Superior temporal gyrus (tissue), 1 donor: Measurements from ENCODE around the gene PTGS2.
A peak's percentile ranks its signal among the peaks of the same experiment; 100 is the strongest.
"Not testable (repeated sequence)": the region's sequence is repeated elsewhere in the genome, so short reads cannot be mapped to it uniquely, and the experiment has no call there.

ENCODE experiments used
- DNase-seq: peaks from one replicate; pipeline ENCODE4 v3.0.0-alpha.2; 2016; ENCODE audit errors: extremely low spot score

Gene PTGS2

GRCh38 chr1:186670297-186671135 lies 9.7 kb downstream of the PTGS2 start:
- no peak for DNase-seq

DNA sequence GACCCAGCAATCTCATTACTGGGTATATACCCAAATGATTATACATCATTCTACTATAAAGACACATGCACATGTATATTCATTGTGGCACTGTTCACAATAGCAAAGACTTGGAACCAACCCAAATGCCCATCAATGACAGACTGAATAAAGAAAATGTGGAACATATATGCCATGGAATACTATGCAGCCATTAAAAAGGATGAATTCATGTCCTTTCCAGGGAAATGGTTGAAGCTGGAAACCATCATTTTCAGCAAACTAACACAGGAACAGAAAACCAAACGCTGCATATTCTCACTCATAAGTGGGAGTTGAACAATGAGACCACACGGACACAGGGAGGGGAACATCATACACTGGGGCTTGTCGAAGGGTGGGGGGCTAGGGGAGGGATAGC lies 10.4 kb downstream of the PTGS2 start:
- not testable (repeated sequence) for DNase-seq

DNA sequence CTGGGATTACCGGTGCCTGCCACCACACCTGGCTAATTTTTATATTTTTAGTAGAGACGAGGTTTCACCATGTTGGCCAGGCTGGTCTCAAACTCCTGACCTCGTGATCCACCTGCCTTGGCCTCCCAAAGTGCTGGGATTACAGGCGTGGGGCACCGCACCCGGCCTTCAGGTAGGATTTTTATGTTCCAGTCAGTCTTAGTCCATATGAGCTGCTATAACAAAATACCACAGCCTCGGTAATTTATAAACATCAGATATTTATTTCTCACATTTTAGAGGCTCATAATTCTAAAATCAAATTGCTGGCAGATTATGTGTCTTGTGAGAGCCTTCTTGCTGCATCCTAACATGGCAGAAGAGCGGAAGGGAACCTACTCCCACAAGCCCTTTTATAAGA lies 16.0 kb downstream of the PTGS2 start:
- DNase-seq: not testable (repeated sequence)

DNA sequence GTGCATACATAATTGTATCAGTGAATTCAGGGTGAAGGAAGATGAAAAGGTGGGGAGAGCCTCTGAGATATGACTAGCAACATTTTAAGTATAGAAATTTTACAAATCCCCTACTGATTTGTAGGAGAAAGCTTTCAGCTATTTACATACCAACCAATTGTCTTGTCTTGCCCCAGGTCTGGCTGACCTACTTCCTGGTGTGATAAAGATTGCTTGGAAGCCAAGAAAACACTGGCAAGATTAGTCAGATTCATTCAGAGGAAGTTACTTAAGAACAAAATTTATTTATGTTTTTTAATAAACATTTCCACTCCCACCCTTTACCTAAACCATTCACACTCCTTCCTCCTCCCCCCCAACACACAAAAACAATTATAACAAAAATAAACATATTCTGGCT lies 17.5 kb downstream of the PTGS2 start:
- DNase-seq: no peak

- no peak for DNase-seq
Measured at GRCh38 chr1:186659890-186660341, 20.3 kb downstream of the PTGS2 start.

DNA sequence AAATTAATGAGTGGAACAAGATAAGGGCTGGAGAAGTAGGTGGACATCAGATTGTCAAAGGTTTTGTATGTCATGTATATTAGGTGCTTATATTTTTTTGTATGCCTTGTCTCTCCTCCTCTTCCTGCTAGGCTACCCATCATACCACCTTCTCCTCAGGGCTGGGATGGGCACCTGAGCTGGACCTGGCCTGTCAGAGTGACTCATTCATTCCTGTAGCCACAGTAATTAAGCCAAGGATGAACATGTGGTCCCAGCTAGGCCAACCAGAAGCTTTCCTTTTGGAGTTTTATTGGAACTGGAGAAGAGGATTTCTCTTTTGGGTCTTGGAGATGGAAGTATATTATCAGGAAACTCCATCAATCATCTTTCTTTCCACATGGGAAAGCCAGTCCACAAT lies 21.2 kb downstream of the PTGS2 start:
- DNase-seq: no peak

DNA sequence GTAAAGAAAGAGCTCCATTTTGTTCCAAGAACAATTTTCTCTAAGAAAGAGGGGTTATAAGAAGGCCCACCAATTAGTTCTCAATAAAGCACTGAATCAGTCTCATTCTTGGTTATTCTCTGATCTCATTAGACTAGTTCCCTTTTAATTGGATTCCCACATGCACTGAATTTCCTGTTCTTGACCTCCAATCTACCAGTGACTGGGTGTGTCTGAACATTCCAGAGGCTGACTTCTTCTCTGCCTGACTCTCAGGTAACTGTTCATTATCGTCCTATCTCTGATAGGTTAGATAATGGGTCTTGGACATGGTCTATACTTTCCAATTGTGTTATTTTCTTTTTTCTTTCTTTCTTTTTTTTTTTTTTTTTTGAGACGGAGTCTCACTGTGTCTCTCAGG lies 22.7 kb downstream of the PTGS2 start:
- no peak for DNase-seq

- DNase-seq: no peak
Measured at GRCh38 chr1:186655876-186656275, 24.3 kb downstream of the PTGS2 start.

DNA sequence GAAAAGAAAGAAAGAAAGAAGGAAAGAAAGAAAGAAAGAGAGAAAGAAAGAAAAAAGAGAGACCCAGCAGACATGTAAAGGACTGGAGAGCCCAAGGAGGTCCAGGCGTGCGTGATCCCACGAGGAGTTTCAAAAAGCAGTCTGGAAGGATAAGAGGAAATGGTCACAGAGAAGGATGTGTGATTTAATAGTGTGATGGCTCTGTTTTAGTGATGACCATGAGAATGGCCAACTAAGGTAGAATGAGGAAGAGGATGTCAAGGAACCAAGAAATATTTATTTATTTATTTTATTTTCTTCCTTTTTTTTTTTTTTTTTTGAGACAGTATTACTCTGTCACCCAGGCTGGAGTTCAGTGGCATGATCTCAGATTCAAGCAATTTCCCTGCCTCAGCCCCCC lies 25.5 kb downstream of the PTGS2 start:
- no peak for DNase-seq

DNA sequence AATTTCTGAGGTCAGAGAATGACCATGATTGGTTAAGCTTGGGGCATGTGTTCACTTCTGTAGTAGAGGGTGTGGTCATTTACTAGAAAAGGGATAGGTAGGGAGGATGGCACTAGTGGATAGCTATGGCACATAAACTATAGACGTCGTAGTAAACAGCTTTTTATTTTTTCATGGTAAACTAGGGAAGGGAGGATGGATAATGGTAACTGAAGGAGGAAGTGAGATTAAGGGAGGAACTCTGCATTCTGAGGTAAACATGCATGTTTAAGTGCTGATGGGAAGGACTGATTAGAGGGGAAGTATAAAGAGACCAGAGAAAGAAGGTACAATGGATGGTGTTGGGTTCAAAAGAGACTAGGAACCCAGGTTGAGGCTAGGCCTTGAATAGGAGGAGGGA lies 26.9 kb downstream of the PTGS2 start:
- DNase-seq: no peak

GRCh38 chr1:186648613-186649012 lies 31.6 kb downstream of the PTGS2 start:
- no peak for DNase-seq

DNA sequence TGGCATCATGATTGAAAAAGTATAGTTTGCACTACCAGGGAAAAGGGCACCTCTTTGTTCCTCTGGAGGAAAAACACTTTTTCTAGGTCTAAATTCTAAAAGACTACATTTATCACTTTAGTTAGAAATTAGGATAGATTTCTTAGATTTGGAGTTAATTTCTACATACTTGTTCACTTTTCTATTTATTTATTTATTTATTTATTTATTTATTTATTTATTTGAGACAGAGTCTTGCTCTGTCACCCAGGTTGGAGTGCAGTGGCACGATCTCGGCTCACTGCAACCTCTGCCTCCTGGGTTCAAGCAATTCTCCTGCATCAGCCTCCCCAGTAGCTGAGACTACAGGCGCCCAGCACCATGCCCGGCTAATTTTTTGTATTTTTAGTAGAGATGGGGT lies 32.2 kb downstream of the PTGS2 start:
- not testable (repeated sequence) for DNase-seq

GRCh38 chr1:186643614-186644013 lies 36.6 kb downstream of the PTGS2 start:
- DNase-seq: peak; percentile 73

- DNase-seq: not testable (repeated sequence)
Measured at GRCh38 chr1:186637567-186637966, 42.7 kb downstream of the PTGS2 start.

GRCh38 chr1:186636786-186637185 lies 43.4 kb downstream of the PTGS2 start:
- DNase-seq: no peak

DNA sequence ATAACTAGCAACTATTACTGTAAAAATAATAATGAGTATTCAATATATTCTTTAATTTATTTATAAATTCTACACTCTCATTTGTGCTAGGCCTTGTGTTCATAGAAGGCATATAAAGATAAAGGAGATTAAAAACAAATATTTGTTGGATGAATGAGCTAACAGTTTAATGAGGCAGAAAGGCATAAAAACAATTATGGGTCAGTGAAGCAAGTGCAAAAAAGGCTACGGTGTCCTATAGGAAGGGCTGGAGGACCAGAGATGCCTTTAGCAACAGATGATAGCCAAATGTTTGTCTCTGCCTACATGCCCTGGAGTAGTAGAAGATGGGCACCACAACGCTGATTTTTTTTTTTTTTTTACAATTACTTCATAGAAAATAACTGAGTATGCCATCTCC lies 45.7 kb downstream of the PTGS2 start:
- DNase-seq: no peak

DNA sequence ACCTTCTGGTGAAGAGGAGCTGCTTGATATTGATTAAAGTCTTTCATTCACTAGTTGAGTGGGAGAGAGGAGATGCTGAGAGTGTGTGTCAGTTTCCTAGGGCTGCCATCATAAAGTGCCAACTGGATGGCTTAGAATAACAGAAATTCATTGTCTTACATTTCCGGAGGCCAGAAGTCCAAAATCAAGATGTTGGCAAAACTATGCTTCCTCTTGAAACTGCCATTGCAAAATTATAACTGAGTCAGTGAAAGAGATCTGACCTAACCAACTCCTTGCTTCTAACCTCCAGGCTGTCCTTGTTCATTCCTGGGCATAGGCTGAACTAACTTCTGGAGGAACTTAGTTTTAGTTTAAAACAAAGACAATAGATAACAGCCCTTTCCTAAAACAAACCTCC lies 47.1 kb downstream of the PTGS2 start:
- no peak for DNase-seq

GRCh38 chr1:186629341-186629740 lies 50.9 kb downstream of the PTGS2 start:
- DNase-seq: no peak

- peak; percentile 35 for DNase-seq
Measured at GRCh38 chr1:186628910-186629309, 51.3 kb downstream of the PTGS2 start.

DNA sequence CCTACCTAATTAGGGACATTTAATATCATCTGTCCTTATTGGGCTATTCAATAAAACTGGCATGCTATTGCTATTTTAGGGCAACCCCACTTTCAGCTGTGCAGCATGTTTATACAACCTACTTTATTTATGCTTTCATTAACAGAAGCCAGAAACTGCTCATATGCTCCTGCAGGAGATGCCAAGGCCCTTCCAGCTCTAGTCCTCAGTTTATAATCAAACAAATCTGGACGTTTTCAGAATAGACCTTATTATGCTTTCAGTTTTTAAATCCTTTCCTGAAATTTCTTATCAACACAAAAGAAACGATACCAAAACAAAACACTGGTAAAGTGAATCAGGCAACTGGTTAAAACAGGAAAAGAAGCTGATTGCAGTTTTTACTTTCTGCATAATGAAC lies 53.2 kb downstream of the PTGS2 start:
- no peak for DNase-seq

DNA sequence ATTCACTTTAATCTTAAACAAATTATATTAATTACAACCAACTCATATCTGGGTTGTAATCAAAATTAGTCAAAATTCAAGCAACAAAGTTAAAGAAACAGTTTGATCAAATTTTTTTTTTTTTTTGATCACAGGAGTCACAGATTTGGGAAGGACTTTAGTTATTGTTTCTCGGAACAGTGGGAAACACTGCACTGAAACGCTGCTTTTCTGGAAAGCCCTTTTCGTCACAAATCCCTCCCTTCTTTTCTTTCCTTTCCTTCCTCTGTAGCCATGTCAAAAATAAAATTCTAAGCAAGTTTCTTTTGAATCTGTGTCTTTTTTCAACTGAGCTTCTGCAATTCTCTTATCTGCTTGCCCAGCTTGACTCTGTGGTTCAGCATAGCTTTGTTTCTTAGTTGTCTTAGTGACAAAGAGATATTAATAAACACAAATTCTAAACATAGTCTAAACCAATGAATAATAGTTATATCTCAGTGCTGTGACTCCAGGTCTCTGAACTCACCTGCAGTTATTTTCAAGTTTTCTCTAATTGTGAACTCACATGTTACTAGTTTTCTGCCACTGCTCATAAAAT lies 53.8 kb downstream of the PTGS2 start:
- no peak for DNase-seq

- DNase-seq: no peak
Measured at GRCh38 chr1:186623551-186623950, 56.7 kb downstream of the PTGS2 start.
